Neutrophil (primary cell): ENCODE data around the gene WDR74.

ENCODE experiments used
- H3K27ac ChIP-seq: fragments of 200-600 bp; sonication (generic); 2 replicates; pipeline ENCODE4 v1.5.1; 2016; ENCODE audit warnings: mild to moderate bottlenecking, moderate library complexity
- H3K27me3 ChIP-seq: fragments of 200-600 bp; sonication (generic); 2 replicates; pipeline ENCODE4 v1.6.0; 2016; ENCODE audit warnings: mild to moderate bottlenecking
- H3K36me3 ChIP-seq: fragments of 200-600 bp; sonication (generic); 2 replicates; pipeline ENCODE4 v1.5.1; 2017
- H3K4me1 ChIP-seq, 2 experiments: fragments of 200-600 bp in 1 of 2; sonication (generic) in 1 of 2; 1 replicate in 1 of 2; 2 replicates in 1 of 2; pipeline versions ENCODE4 v1.5.1 to v1.6.1; 2013 to 2016; ENCODE audit warnings: low read depth in 1 of 2, low read length in 1 of 2, mild to moderate bottlenecking in 1 of 2, moderate library complexity in 1 of 2; ENCODE audit not compliant: control insufficient read depth in 1 of 2, insufficient read depth in 1 of 2
- H3K4me3 ChIP-seq, 2 experiments: fragments of 200-600 bp in 1 of 2; sonication (generic) in 1 of 2; 1 replicate in 1 of 2; 2 replicates in 1 of 2; pipeline ENCODE4 v1.5.1; 2013 to 2016; ENCODE audit warnings: low read depth in 1 of 2, low read length in 1 of 2, mild to moderate bottlenecking in 1 of 2, moderate library complexity in 1 of 2
- H3K9me3 ChIP-seq: fragments of 200-600 bp; sonication (generic); 2 replicates; pipeline ENCODE4 v1.5.1; 2016
- TF ChIP-seq, protein P1 (sequence below): fragments of 200-600 bp; sonication (generic); IDR thresholded peaks from 2 replicates; pipeline ENCODE4 v1.5.1; 2016; ENCODE audit warnings: antibody characterized with exemption

WDR74 gene

DNA sequence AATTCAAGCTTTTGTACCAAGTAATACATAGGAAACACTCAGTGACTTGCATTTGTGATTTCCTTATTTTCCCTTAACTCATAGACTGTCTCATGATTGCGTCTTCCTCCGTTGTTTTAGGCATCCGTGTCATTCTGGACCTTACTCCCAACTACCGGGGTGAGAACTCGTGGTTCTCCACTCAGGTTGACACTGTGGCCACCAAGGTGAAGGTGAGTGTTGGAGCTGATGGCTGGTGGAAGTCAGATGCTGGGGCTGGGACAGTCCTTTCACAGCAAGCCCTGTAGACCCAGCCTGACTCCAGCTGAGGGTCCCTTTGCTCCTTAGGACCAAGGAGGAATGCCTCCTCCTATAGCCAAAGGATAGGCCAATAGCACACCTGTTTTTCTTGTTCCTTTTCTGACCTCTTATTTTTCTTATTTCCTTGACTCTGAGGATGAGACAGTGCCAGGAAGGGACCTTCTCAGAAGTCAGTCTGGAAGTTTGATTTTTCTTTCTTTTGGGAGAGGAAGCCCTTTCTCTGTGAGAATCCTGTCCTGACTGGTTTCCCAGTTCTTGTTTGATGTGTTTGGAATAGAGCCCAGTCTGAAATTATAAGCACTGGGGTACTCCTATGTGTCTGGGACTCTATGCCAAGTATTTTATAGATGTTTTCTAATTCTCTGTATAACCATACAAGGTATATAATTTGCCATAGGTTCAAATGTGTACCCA is 43.6 kb upstream of the WDR74 start:
- H3K4me1 ChIP-seq = peaks cover 24 to 28% of the 10 kb centered on the region in 2 experiments
- TF ChIP-seq, protein P1, sequence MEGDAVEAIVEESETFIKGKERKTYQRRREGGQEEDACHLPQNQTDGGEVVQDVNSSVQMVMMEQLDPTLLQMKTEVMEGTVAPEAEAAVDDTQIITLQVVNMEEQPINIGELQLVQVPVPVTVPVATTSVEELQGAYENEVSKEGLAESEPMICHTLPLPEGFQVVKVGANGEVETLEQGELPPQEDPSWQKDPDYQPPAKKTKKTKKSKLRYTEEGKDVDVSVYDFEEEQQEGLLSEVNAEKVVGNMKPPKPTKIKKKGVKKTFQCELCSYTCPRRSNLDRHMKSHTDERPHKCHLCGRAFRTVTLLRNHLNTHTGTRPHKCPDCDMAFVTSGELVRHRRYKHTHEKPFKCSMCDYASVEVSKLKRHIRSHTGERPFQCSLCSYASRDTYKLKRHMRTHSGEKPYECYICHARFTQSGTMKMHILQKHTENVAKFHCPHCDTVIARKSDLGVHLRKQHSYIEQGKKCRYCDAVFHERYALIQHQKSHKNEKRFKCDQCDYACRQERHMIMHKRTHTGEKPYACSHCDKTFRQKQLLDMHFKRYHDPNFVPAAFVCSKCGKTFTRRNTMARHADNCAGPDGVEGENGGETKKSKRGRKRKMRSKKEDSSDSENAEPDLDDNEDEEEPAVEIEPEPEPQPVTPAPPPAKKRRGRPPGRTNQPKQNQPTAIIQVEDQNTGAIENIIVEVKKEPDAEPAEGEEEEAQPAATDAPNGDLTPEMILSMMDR = no peak

DNA sequence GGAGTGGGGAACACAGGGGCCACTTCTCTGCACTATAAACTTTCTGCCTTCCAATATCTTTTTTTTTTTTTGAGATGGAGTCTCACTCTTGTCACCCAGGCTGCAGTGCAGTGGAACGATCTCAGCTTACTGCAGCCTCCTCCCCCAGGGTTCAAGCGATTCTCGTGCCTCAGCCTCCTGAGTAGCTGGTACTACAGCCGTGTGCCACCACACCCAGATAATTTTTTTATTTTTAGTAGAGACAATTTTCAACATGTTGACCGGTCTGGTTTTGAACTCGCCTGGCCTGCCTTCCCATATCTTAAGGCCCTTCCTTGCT is 43.0 kb upstream of the WDR74 start:
- peak overlapping the region; percentile 76 to 90 for H3K4me3 ChIP-seq
- H3K36me3 ChIP-seq = peaks cover 41% of the 10 kb centered on the region
- peak overlapping the region; percentile 89 for H3K27ac ChIP-seq
- no peaks in the 10 kb centered on the region for H3K27me3 ChIP-seq
- TF ChIP-seq, protein P1 = no peak
- no peaks in the 10 kb centered on the region for H3K9me3 ChIP-seq
- H3K4me1 ChIP-seq = peaks cover 24 to 28% of the 10 kb centered on the region in 2 experiments

More for the DNA sequence above, 43.6 kb upstream of the WDR74 start:
- peak overlapping the region; percentile 89 for H3K27ac ChIP-seq
- no peaks in the 10 kb centered on the region for H3K27me3 ChIP-seq
- H3K36me3 ChIP-seq = peaks cover 46% of the 10 kb centered on the region
- H3K9me3 ChIP-seq = no peaks in the 10 kb centered on the region
- peak overlapping the region in 1 of 2 experiments; percentile 76 for H3K4me3 ChIP-seq

DNA sequence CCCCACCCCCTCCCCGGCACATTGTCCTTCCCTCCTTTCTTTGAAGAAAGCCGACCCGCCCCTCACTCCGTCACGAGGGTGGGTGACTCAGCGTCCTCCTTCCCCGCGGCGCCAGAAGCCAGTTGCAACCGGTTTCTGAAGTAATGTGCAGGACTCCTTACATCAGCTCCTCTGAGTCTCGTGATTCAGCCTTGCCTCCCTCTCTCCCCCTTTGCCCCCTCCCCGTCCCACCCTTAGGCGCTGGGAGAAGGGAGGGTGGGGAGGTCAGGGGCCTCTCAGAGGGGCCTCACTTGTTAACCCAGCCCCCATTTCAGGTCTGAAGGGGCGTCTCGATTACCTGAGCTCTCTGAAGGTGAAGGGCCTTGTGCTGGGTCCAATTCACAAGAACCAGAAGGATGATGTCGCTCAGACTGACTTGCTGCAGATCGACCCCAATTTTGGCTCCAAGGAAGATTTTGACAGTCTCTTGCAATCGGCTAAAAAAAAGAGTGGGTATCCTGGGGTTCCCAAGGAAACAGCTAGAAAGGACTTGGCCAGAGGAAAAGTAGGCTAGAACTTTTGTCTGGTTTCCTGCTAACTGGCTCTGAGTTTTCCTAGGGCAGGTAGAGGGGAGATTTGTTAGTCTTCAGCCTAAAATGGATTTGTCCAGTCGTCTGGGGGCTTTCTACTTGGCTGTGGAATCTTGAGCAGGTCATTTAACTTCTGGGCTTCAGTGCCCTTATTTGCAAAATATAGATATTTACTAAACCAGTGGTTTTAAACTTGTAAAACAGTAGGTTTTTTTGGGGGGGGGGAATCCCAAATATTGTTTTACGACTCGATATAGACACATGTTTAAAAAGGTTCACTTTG is 42.4 kb upstream of the WDR74 start:
- H3K4me1 ChIP-seq = peaks cover 24 to 28% of the 10 kb centered on the region in 2 experiments
- H3K27me3 ChIP-seq = no peaks in the 10 kb centered on the region
- H3K4me3 ChIP-seq = peak overlapping the region; percentile 76 to 90
- H3K9me3 ChIP-seq = no peaks in the 10 kb centered on the region
- TF ChIP-seq, protein P1 = peak; percentile 61
- H3K27ac ChIP-seq = peak overlapping the region; percentile 89
- H3K36me3 ChIP-seq = peaks cover 35% of the 10 kb centered on the region

DNA sequence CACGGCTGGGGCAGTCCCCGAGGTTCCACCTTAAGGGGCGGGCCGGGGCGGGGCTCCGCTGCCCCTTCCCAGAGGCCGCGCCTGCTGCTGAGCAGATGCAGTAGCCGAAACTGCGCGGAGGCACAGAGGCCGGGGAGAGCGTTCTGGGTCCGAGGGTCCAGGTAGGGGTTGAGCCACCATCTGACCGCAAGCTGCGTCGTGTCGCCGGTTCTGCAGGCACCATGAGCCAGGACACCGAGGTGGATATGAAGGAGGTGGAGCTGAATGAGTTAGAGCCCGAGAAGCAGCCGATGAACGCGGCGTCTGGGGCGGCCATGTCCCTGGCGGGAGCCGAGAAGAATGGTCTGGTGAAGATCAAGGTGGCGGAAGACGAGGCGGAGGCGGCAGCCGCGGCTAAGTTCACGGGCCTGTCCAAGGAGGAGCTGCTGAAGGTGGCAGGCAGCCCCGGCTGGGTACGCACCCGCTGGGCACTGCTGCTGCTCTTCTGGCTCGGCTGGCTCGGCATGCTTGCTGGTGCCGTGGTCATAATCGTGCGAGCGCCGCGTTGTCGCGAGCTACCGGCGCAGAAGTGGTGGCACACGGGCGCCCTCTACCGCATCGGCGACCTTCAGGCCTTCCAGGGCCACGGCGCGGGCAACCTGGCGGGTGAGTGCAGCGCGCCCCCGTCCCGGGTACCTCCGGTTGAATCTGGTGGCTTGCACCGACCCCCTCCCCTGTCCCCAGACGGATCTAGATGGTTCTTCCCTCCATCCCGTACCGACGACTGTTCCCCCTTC is 41.6 kb upstream of the WDR74 start, which contains the start of gene SLC3A2:
SLC3A2 (plus strand) TSS at position 94 of the 776 bp plus-strand sequence; CDS start at position 222, 128 bp downstream.
- peaks cover 27% of the 10 kb centered on the region for H3K36me3 ChIP-seq
- no peaks in the 10 kb centered on the region for H3K9me3 ChIP-seq
- H3K4me1 ChIP-seq = peaks cover 24 to 28% of the 10 kb centered on the region in 2 experiments
- no peaks in the 10 kb centered on the region for H3K27me3 ChIP-seq
- H3K4me3 ChIP-seq = peak within 1 kb of the TSS; percentile 76 to 90
- H3K27ac ChIP-seq = peak within 1 kb of the TSS; percentile 89
- TF ChIP-seq, protein P1 = peak; percentile 89

DNA sequence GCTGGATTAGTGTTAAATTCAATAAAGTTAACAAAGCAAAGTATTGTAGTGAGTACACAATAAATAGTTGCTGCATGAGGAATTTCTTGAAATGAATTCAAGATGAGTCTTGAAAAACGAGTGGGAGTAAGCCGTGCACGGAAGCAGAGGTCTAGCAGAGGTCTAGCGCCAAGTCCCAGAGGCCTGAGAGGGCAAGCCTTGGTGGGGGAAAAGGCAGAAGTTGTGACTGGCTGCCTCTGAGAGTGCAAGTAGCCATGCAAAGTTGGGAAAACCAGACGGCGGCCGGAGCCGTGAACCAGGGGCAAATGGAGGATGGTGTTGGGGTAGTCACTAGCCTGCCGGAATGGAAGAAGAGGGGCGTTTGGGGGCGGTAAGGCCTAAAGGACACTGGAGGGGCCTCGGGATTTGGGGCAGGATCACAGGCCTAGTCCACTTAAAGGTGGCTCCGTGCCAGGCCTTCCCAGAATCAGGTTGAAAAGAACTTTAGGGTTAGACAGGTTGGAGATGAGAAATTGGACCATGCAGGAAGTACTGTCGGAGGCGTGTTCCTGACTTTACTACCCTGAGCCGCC is 40.9 kb upstream of the WDR74 start:
- no peaks in the 10 kb centered on the region for H3K27me3 ChIP-seq
- H3K4me3 ChIP-seq = peak overlapping the region; percentile 76 to 90
- peak overlapping the region; percentile 89 for H3K27ac ChIP-seq
- TF ChIP-seq, protein P1 = no peak
- H3K4me1 ChIP-seq = peaks cover 24 to 28% of the 10 kb centered on the region in 2 experiments
- H3K36me3 ChIP-seq = peaks cover 20% of the 10 kb centered on the region
- H3K9me3 ChIP-seq = no peaks in the 10 kb centered on the region
